DOHH2 (cell line): ENCODE data around the gene CCDC87.

ENCODE experiments used
- H3F3A ChIP-seq: fragments of 200-600 bp; sonication (generic), shearing (Covaris generic); 2 replicates; pipeline ENCODE4 v1.6.0; 2016; ENCODE audit warnings: antibody characterized with exemption, mild to moderate bottlenecking; ENCODE audit not compliant: control insufficient read depth, insufficient read depth
- H3K27ac ChIP-seq: fragments of 200-600 bp; sonication (generic); 2 replicates; pipeline ENCODE4 v1.5.1; 2014; ENCODE audit warnings: low read depth, mild to moderate bottlenecking, low read length, moderate library complexity
- H3K27me3 ChIP-seq: fragments of 200-600 bp; sonication (generic); 2 replicates; pipeline ENCODE4 v1.6.1; 2014; ENCODE audit warnings: mild to moderate bottlenecking, low read length, mixed read lengths; ENCODE audit not compliant: control insufficient read depth
- H3K36me3 ChIP-seq: fragments of 200-600 bp; sonication (generic); 2 replicates; pipeline ENCODE4 v1.6.1; 2014; ENCODE audit warnings: mild to moderate bottlenecking, low read length, moderate library complexity, mixed read lengths; ENCODE audit not compliant: control insufficient read depth
- H3K4me1 ChIP-seq: fragments of 200-600 bp; sonication (generic); 2 replicates; pipeline ENCODE4 v1.6.1; 2014; ENCODE audit warnings: mild to moderate bottlenecking, low read length, mixed read lengths; ENCODE audit not compliant: control insufficient read depth
- H3K4me2 ChIP-seq: fragments of 200-600 bp; sonication (generic); 2 replicates; pipeline ENCODE4 v1.6.0; 2014; ENCODE audit warnings: mild to moderate bottlenecking, low read length, moderate library complexity
- H3K4me3 ChIP-seq: fragments of 200-600 bp; sonication (generic); 2 replicates; pipeline ENCODE4 v1.5.1; 2014; ENCODE audit warnings: mild to moderate bottlenecking, low read length, mixed read lengths
- H3K79me2 ChIP-seq: fragments of 200-600 bp; sonication (generic); 2 replicates; pipeline ENCODE4 v1.6.1; 2014; ENCODE audit warnings: mild to moderate bottlenecking, low read length, mixed read lengths; ENCODE audit not compliant: control insufficient read depth
- H3K9me2 ChIP-seq: fragments of 200-600 bp; sonication (generic); replicated peaks from 2 replicates; pipeline ENCODE4 v1.6.1; 2014; ENCODE audit warnings: mild to moderate bottlenecking, low read length, mixed read lengths; ENCODE audit not compliant: control insufficient read depth
- H3K9me3 ChIP-seq: fragments of 200-600 bp; sonication (generic); 2 replicates; pipeline ENCODE4 v1.6.1; 2014; ENCODE audit warnings: antibody characterized with exemption, low read length, mixed read lengths; ENCODE audit not compliant: control insufficient read depth, insufficient read depth
- H4K20me1 ChIP-seq: fragments of 200-600 bp; sonication (generic); 2 replicates; pipeline ENCODE4 v1.6.0; 2014; ENCODE audit warnings: low read depth, mild to moderate bottlenecking, antibody characterized with exemption, low read length, moderate library complexity; ENCODE audit not compliant: control insufficient read depth, insufficient read depth
- CTCF ChIP-seq: fragments of 200-600 bp; sonication (generic); IDR thresholded peaks from one replicate; pipeline ENCODE4 v1.5.1; 2014; ENCODE audit warnings: antibody characterized with exemption, mild to moderate bottlenecking, low read depth, low read length; ENCODE audit not compliant: poor library complexity, severe bottlenecking
- EZH2phosphoT487 ChIP-seq: fragments of 200-600 bp; sonication (generic); IDR thresholded peaks from 2 replicates; pipeline ENCODE4 v1.6.1; 2017; ENCODE audit warnings: borderline replicate concordance, mild to moderate bottlenecking, antibody characterized with exemption, low read length, moderate library complexity, mixed read lengths

The CCDC87 gene

GRCh38 chr11:66619080-66619554 lies 26.3 kb upstream of the CCDC87 start:
- Histone ChIP-seq H3K4me3 (peak overlapping the region; percentile 89), H3K36me3 (peaks cover 78% of the 10 kb centered on the region), H3K27ac (peak overlapping the region; percentile 0; the same call in 1 of the 2 replicates), H3K79me2 (peaks cover 95% of the 10 kb centered on the region), H4K20me1 (peaks cover 60% of the 10 kb centered on the region), H3F3A (peaks cover 3% of the 10 kb centered on the region), H3K4me2 (peak overlapping the region; percentile 97), H3K9me2 (no peaks in the 10 kb centered on the region), H3K9me3 (no peaks in the 10 kb centered on the region), H3K27me3 (no peaks in the 10 kb centered on the region), H3K4me1 (peaks cover 53% of the 10 kb centered on the region)
- TF ChIP-seq EZH2phosphoT487 (no peak), CTCF (no peak)

GRCh38 chr11:66617155-66617834 lies 24.4 kb upstream of the CCDC87 start:
- Histone ChIP-seq H3K9me3 (no peaks in the 10 kb centered on the region), H3K4me3 (peak overlapping the region; percentile 89), H3K79me2 (peaks cover 85% of the 10 kb centered on the region), H3K9me2 (no peaks in the 10 kb centered on the region), H3K27ac (peak overlapping the region; percentile 82), H3K36me3 (peaks cover 60% of the 10 kb centered on the region), H3K4me2 (peak overlapping the region; percentile 97), H4K20me1 (peaks cover 42% of the 10 kb centered on the region), H3K27me3 (no peaks in the 10 kb centered on the region), H3F3A (peaks cover 11% of the 10 kb centered on the region), H3K4me1 (peaks cover 59% of the 10 kb centered on the region)
- TF ChIP-seq EZH2phosphoT487: no peak
- TF ChIP-seq CTCF: no peak

GRCh38 chr11:66616379-66617154 lies 23.7 kb upstream of the CCDC87 start, which contains the start of gene RBM14:
RBM14 (plus strand) TSS chr11:66616630; CDS start chr11:66616721, 91 bp downstream.
- peaks cover 11% of the 10 kb centered on the region for H3F3A ChIP-seq
- no peaks in the 10 kb centered on the region for H3K9me3 ChIP-seq
- peaks cover 64% of the 10 kb centered on the region for H3K4me1 ChIP-seq
- peaks cover 37% of the 10 kb centered on the region for H4K20me1 ChIP-seq
- TF ChIP-seq CTCF (no peak), EZH2phosphoT487 (no peak)
- H3K9me2 ChIP-seq: no peaks in the 10 kb centered on the region
- H3K4me3 ChIP-seq: peak within 1 kb of the TSS; percentile 89
- peak within 1 kb of the TSS; percentile 97 for H3K4me2 ChIP-seq
- peaks cover 83% of the 10 kb centered on the region for H3K79me2 ChIP-seq
- H3K27me3 ChIP-seq: no peaks in the 10 kb centered on the region
- H3K27ac ChIP-seq: peak within 1 kb of the TSS; percentile 82
- peaks cover 53% of the 10 kb centered on the region for H3K36me3 ChIP-seq
